Peyer's patch (tissue), 4 donors: Measurements from ENCODE around the gene TOP2B. TPM values are rescaled to one million over a fixed set of nuclear protein-coding genes. Genes with fewer than 3 reads are reported as not detected.

ENCODE experiments used
- DNase-seq, 3 donors: peaks; one replicate each; pipeline ENCODE4 v3.0.0-alpha.2; 2017 to 2019
- H3K27ac ChIP-seq, 4 donors: fragments of 200-600 bp; sonication (generic); one replicate each; pipeline ENCODE4 v1.5.1; 2016 to 2019
- H3K27me3 ChIP-seq, 2 donors: fragments of 200-600 bp; sonication (generic); one replicate each; pipeline ENCODE4 v1.5.1; 2019
- H3K36me3 ChIP-seq, 3 donors: fragments of 200-600 bp; sonication (generic); one replicate each; pipeline ENCODE4 v1.5.1; 2016 to 2019
- H3K4me1 ChIP-seq, 4 donors: fragments of 200-600 bp; sonication (generic); one replicate each; pipeline ENCODE4 v1.5.1; 2016 to 2019
- H3K4me3 ChIP-seq, 4 donors: fragments of 200-600 bp; sonication (generic); 1 replicate in 3 of 4; 2 replicates in 1 of 4; pipeline ENCODE4 v1.5.1; 2016 to 2019; ENCODE audit warnings: mild to moderate bottlenecking in 1 of 4
- H3K9me3 ChIP-seq, 4 donors: fragments of 200-600 bp; sonication (generic); one replicate each; pipeline ENCODE4 v1.5.1; 2016 to 2019; ENCODE audit warnings: mild to moderate bottlenecking in 1 of 4
- CTCF ChIP-seq, 6 experiments: fragments of 450-650 bp in 4 of 6; fragments of 200-600 bp in 2 of 6; sonication (generic) in 1 of 6; IDR thresholded peaks; one replicate each; pipeline ENCODE4 v1.5.1; 2017 to 2019; ENCODE audit warnings: antibody characterized with exemption in 6 of 6, mild to moderate bottlenecking in 3 of 6, moderate library complexity in 1 of 6
- POLR2A ChIP-seq, 2 donors: fragments of 450-650 bp; IDR thresholded peaks; one replicate each; pipeline ENCODE4 v1.5.1; 2017; ENCODE audit warnings: antibody characterized with exemption in 2 of 2, mild to moderate bottlenecking in 2 of 2, moderate library complexity in 2 of 2
- total RNA-seq, 4 donors: library from RNA; depleted of rRNA; stranded (reverse); fragments of >200 nt; gene quantifications; one replicate each; pipeline ENCODE4 v1.1.0, GENCODE V29; 2016

Gene TOP2B
- total RNA-seq, 4 donors from 2014 or later = 70.4 to 198 (median 73.8) TPM

GRCh38 chr3:25683410-25683809 lies 18.7 kb upstream of the TOP2B start:
- no peak for DNase-seq
- Histone ChIP-seq H3K27ac (no peak overlapping the region), H3K9me3 (no peaks in the 10 kb centered on the region), H3K36me3 (no peaks in the 10 kb centered on the region), H3K4me1 (no peaks in the 10 kb centered on the region), H3K4me3 (no peak overlapping the region), H3K27me3 (no peaks in the 10 kb centered on the region)
- TF ChIP-seq CTCF (IDR thresholded peaks at IDR 0.05) (no peak), POLR2A (IDR thresholded peaks at IDR 0.05) (no peak)

- H3K4me3 ChIP-seq = no peak overlapping the region
- H3K9me3 ChIP-seq = no peaks in the 10 kb centered on the region
- no peaks in the 10 kb centered on the region for H3K4me1 ChIP-seq
- H3K36me3 ChIP-seq = no peaks in the 10 kb centered on the region
- no peaks in the 10 kb centered on the region for H3K27me3 ChIP-seq
- no peak overlapping the region for H3K27ac ChIP-seq
- TF ChIP-seq CTCF (IDR thresholded peaks at IDR 0.05) = no peak
- TF ChIP-seq POLR2A (IDR thresholded peaks at IDR 0.05) = no peak
- DNase-seq = no peak
Observed at GRCh38 chr3:25679642-25680302, 15.1 kb upstream of the TOP2B start.

- Histone ChIP-seq H3K27me3 (no peaks in the 10 kb centered on the region), H3K36me3 (no peaks in the 10 kb centered on the region), H3K4me3 (no peak overlapping the region), H3K27ac (no peak overlapping the region), H3K9me3 (no peaks in the 10 kb centered on the region), H3K4me1 (no peaks in the 10 kb centered on the region)
- DNase-seq = no peak
- no peak for TF ChIP-seq POLR2A (IDR thresholded peaks at IDR 0.05)
- no peak for TF ChIP-seq CTCF (IDR thresholded peaks at IDR 0.05)
Observed at GRCh38 chr3:25679166-25679565, 14.5 kb upstream of the TOP2B start.

GRCh38 chr3:25678581-25678980 lies 13.9 kb upstream of the TOP2B start:
- Histone ChIP-seq H3K27ac (no peak overlapping the region), H3K4me3 (no peak overlapping the region), H3K27me3 (no peaks in the 10 kb centered on the region), H3K9me3 (peaks cover 0 to 2% (median 0%) of the 10 kb centered on the region in 4 donors), H3K4me1 (no peaks in the 10 kb centered on the region), H3K36me3 (no peaks in the 10 kb centered on the region)
- DNase-seq = no peak
- no peak for TF ChIP-seq CTCF (IDR thresholded peaks at IDR 0.05)
- no peak for TF ChIP-seq POLR2A (IDR thresholded peaks at IDR 0.05)

- Histone ChIP-seq H3K27me3 (no peaks in the 10 kb centered on the region), H3K4me3 (no peak overlapping the region), H3K9me3 (peaks cover 0 to 8% (median 0%) of the 10 kb centered on the region in 4 donors), H3K36me3 (no peaks in the 10 kb centered on the region), H3K27ac (no peak overlapping the region), H3K4me1 (no peaks in the 10 kb centered on the region)
- TF ChIP-seq POLR2A (IDR thresholded peaks at IDR 0.05) = no peak
- TF ChIP-seq CTCF (IDR thresholded peaks at IDR 0.05) = no peak
- DNase-seq = no peak
Observed at GRCh38 chr3:25677121-25677520, 12.4 kb upstream of the TOP2B start.

- no peaks in the 10 kb centered on the region for H3K36me3 ChIP-seq
- no peaks in the 10 kb centered on the region for H3K27me3 ChIP-seq
- H3K9me3 ChIP-seq = peaks cover 0 to 8% (median 0%) of the 10 kb centered on the region in 4 donors
- no peaks in the 10 kb centered on the region for H3K4me1 ChIP-seq
- TF ChIP-seq CTCF (IDR thresholded peaks at IDR 0.05) = no peak
- TF ChIP-seq POLR2A (IDR thresholded peaks at IDR 0.05) = no peak
- DNase-seq = no peak
- H3K4me3 ChIP-seq = no peak overlapping the region
- no peak overlapping the region for H3K27ac ChIP-seq
Observed at GRCh38 chr3:25674670-25675069, 10.0 kb upstream of the TOP2B start.
